ENCODE data around the gene PLP1. TPM values are rescaled to one million over a fixed set of nuclear protein-coding genes. Genes with fewer than 3 reads are reported as not detected.

Gene PLP1
- total RNA-seq, 4 donors from 2014 or later, result 0.33 to 2.2 (median 1.5) TPM

DNA sequence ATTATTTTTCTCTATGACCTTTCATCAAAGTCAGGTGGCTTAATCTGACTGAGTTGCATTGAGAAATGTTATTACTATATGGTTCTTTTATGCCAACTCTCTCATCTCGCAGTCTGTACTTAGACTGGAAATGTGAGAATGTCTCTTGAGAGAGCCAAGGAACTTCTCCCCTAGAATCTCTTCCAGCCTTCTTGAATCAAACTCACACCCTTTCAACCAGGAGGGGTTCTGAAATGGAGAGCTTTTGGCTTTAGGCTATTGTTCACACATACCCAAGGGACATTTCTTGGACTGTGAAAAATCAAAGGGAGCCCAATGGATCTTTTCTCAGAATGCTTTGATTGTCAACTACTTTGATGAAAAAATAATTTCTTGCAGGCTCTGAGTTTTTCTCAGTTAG, 5.1 kb downstream of the PLP1 start:
- Histone ChIP-seq H3K4me3 (replicated peaks in 1 of 3) (no peak overlapping the region), H3K27ac (no peak overlapping the region), H3K27me3 (no peaks in the 10 kb centered on the region), H3K9me3 (no peaks in the 10 kb centered on the region), H3K4me1 (no peaks in the 10 kb centered on the region), H3K36me3 (no peaks in the 10 kb centered on the region)
- WGBS, 2 donors, result 75 to 81% methylated on average over 1 of the region's 1 CpG
- intact Hi-C loops (cut with DNase I), result no loop called here
- DNase-seq, result no peak
- TF ChIP-seq POLR2A (IDR thresholded peaks at IDR 0.05), result no peak
- TF ChIP-seq, protein P1, sequence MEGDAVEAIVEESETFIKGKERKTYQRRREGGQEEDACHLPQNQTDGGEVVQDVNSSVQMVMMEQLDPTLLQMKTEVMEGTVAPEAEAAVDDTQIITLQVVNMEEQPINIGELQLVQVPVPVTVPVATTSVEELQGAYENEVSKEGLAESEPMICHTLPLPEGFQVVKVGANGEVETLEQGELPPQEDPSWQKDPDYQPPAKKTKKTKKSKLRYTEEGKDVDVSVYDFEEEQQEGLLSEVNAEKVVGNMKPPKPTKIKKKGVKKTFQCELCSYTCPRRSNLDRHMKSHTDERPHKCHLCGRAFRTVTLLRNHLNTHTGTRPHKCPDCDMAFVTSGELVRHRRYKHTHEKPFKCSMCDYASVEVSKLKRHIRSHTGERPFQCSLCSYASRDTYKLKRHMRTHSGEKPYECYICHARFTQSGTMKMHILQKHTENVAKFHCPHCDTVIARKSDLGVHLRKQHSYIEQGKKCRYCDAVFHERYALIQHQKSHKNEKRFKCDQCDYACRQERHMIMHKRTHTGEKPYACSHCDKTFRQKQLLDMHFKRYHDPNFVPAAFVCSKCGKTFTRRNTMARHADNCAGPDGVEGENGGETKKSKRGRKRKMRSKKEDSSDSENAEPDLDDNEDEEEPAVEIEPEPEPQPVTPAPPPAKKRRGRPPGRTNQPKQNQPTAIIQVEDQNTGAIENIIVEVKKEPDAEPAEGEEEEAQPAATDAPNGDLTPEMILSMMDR (IDR thresholded peaks at IDR 0.05), result no peak

DNA sequence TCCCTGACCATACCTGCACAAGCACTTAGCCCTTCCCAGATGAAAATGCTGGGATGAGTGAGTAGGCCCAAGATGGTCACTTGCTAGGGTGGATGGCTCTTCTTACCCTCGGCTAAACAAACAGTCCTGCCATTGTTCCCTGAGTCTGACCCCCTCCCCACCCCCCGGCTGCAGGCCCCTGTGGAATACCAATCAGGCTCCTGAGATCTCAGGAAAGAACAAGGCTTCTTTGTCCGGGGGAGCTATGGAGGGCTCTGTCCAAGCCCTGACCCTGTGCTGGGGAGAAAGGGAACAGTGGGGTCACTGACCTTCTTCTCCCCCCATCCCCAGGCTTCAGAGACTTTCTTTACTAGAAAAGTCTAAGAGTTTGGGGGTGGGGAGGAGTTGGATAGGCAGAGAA, 6.0 kb downstream of the PLP1 start:
- WGBS, 2 donors, result 56 to 60% methylated on average over 1 to 3 of the region's 3 CpGs
- DNase-seq, result no peak
- no peak for TF ChIP-seq POLR2A (IDR thresholded peaks at IDR 0.05)
- TF ChIP-seq, protein P1 (IDR thresholded peaks at IDR 0.05), result no peak
- H3K27me3 ChIP-seq, result no peaks in the 10 kb centered on the region
- no peaks in the 10 kb centered on the region for H3K4me1 ChIP-seq
- no peak overlapping the region for H3K27ac ChIP-seq
- no peaks in the 10 kb centered on the region for H3K36me3 ChIP-seq
- intact Hi-C loops (cut with DNase I), result no loop called here
- no peaks in the 10 kb centered on the region for H3K9me3 ChIP-seq
- H3K4me3 ChIP-seq (replicated peaks in 1 of 3), result no peak overlapping the region

DNA sequence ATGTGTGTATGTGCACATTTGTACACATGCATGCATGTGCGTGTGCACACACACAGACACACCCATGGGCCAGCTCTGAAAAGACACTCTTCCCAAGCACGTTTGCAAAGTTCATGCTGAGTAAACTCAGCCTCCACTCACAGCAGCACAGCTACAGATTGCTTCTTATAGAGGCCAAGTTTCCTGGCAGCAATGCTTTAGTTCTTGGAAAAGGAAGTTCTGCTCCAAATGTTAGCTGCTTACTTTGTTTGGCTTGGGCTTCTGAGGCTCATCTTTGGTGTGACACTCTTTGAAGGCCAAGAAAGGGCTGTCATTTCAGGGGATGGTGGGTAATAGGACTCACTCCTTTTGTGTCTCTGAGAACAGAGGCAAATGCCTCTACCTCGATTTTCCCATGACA, 6.6 kb downstream of the PLP1 start:
- H3K27me3 ChIP-seq, result no peaks in the 10 kb centered on the region

GRCh38 chrX:103783971-103784370, 7.3 kb downstream of the PLP1 start:
- TF ChIP-seq POLR2A (IDR thresholded peaks at IDR 0.05), result no peak
- TF ChIP-seq, protein P1 (IDR thresholded peaks at IDR 0.05), result no peak
- H3K36me3 ChIP-seq, result no peaks in the 10 kb centered on the region
- DNase-seq, result peak in 1 of 2 donors; percentile 2
- 43 to 78% methylated on average over 2 of the region's 2 CpGs for WGBS, 2 donors
- H3K4me1 ChIP-seq, result no peaks in the 10 kb centered on the region
- H3K4me3 ChIP-seq (replicated peaks in 1 of 3), result no peak overlapping the region
- H3K27ac ChIP-seq, result no peak overlapping the region
- H3K9me3 ChIP-seq, result no peaks in the 10 kb centered on the region
- H3K27me3 ChIP-seq, result no peaks in the 10 kb centered on the region
- intact Hi-C loops (cut with DNase I), result no loop called here

More for the DNA sequence above, 6.6 kb downstream of the PLP1 start:
- 62 to 64% methylated on average over 3 of the region's 3 CpGs for WGBS, 2 donors
- TF ChIP-seq, protein P1 (IDR thresholded peaks at IDR 0.05), result no peak
- TF ChIP-seq POLR2A (IDR thresholded peaks at IDR 0.05), result no peak
- no peaks in the 10 kb centered on the region for H3K4me1 ChIP-seq
- H3K9me3 ChIP-seq, result no peaks in the 10 kb centered on the region
- no peak for DNase-seq
- H3K27ac ChIP-seq, result no peak overlapping the region
- H3K4me3 ChIP-seq (replicated peaks in 1 of 3), result no peak overlapping the region
- intact Hi-C loops (cut with DNase I), result no loop called here
- H3K36me3 ChIP-seq, result no peaks in the 10 kb centered on the region

GRCh38 chrX:103789004-103789403, 12.4 kb downstream of the PLP1 start:
- H3K27me3 ChIP-seq, result no peaks in the 10 kb centered on the region
- no peak overlapping the region for H3K27ac ChIP-seq
- intact Hi-C loops (cut with DNase I), result no loop called here

More at GRCh38 chrX:103789004-103789403, 12.4 kb downstream of the PLP1 start:
- Histone ChIP-seq H3K9me3 (no peaks in the 10 kb centered on the region), H3K36me3 (no peaks in the 10 kb centered on the region), H3K4me3 (replicated peaks in 1 of 3) (no peak overlapping the region), H3K4me1 (no peaks in the 10 kb centered on the region)
- TF ChIP-seq POLR2A (IDR thresholded peaks at IDR 0.05), result no peak
- TF ChIP-seq, protein P1 (IDR thresholded peaks at IDR 0.05), result no peak
- DNase-seq, result no peak
